Muscle layer of duodenum (tissue), 2 donors: ENCODE results near the gene RAPGEF4.

Experiments
- H3K27ac ChIP-seq: one replicate; pipeline ENCODE4 v1.7.0; 2013; ENCODE audit warnings: mild to moderate bottlenecking, low read length
- H3K27me3 ChIP-seq: one replicate; pipeline ENCODE4 v1.7.0; 2013; ENCODE audit warnings: low read depth, mild to moderate bottlenecking, control low read depth, low read length
- H3K36me3 ChIP-seq, 2 donors: one replicate each; pipeline ENCODE4 v1.7.0; 2013; ENCODE audit warnings: low read length in 2 of 2, control low read depth in 1 of 2, mild to moderate bottlenecking in 1 of 2; ENCODE audit not compliant: insufficient read depth in 2 of 2, control insufficient read depth in 1 of 2
- H3K4me1 ChIP-seq, 2 donors: one replicate each; pipeline ENCODE4 v1.7.0; 2013; ENCODE audit warnings: low read length in 2 of 2, mild to moderate bottlenecking in 2 of 2, control low read depth in 1 of 2, moderate library complexity in 1 of 2; ENCODE audit not compliant: insufficient read depth in 2 of 2, control insufficient read depth in 1 of 2
- H3K4me3 ChIP-seq, 2 donors: one replicate each; pipeline ENCODE4 v1.7.0; 2013; ENCODE audit warnings: low read length in 2 of 2, low read depth in 1 of 2, mild to moderate bottlenecking in 1 of 2
- H3K9me3 ChIP-seq, 2 donors: one replicate each; pipeline ENCODE4 v1.7.0; 2013; ENCODE audit warnings: low read length in 2 of 2, control low read depth in 1 of 2, mild to moderate bottlenecking in 1 of 2; ENCODE audit not compliant: control insufficient read depth in 1 of 2
- donor health status: healthy.

The RAPGEF4 gene

GRCh38 chr2:172985139-172985892 lies 249.7 kb downstream of the RAPGEF4 start:
- Histone ChIP-seq H3K36me3 (no peaks in the 10 kb centered on the region), H3K4me3 (no peak overlapping the region), H3K27me3 (no peaks in the 10 kb centered on the region), H3K9me3 (no peaks in the 10 kb centered on the region), H3K4me1 (no peaks in the 10 kb centered on the region), H3K27ac (no peak overlapping the region)

- H3K4me1 ChIP-seq, result no peaks in the 10 kb centered on the region
- no peaks in the 10 kb centered on the region for H3K27me3 ChIP-seq
- H3K27ac ChIP-seq, result no peak overlapping the region
- H3K36me3 ChIP-seq, result no peaks in the 10 kb centered on the region
- H3K9me3 ChIP-seq, result no peaks in the 10 kb centered on the region
- no peak overlapping the region for H3K4me3 ChIP-seq
These were observed 250.4 kb downstream of the RAPGEF4 start for GRCh38 chr2:172986040-172986439.

GRCh38 chr2:172988728-172989127 lies 253.1 kb downstream of the RAPGEF4 start:
- Histone ChIP-seq H3K27ac (no peak overlapping the region), H3K4me1 (no peaks in the 10 kb centered on the region), H3K36me3 (no peaks in the 10 kb centered on the region), H3K9me3 (no peaks in the 10 kb centered on the region), H3K4me3 (no peak overlapping the region), H3K27me3 (no peaks in the 10 kb centered on the region)

GRCh38 chr2:172991031-172991430 lies 255.4 kb downstream of the RAPGEF4 start:
- H3K4me1 ChIP-seq, result peaks cover 0 to 7% of the 10 kb centered on the region in 2 donors
- H3K9me3 ChIP-seq, result no peaks in the 10 kb centered on the region
- no peak overlapping the region for H3K4me3 ChIP-seq
- no peak overlapping the region for H3K27ac ChIP-seq
- no peaks in the 10 kb centered on the region for H3K36me3 ChIP-seq
- no peaks in the 10 kb centered on the region for H3K27me3 ChIP-seq

- Histone ChIP-seq H3K9me3 (no peaks in the 10 kb centered on the region), H3K4me1 (peaks cover 0 to 9% of the 10 kb centered on the region in 2 donors), H3K27ac (no peak overlapping the region), H3K36me3 (no peaks in the 10 kb centered on the region), H3K27me3 (no peaks in the 10 kb centered on the region), H3K4me3 (no peak overlapping the region)
These were observed 257.5 kb downstream of the RAPGEF4 start for GRCh38 chr2:172993139-172993538.

- no peak overlapping the region for H3K4me3 ChIP-seq
- no peaks in the 10 kb centered on the region for H3K36me3 ChIP-seq
- H3K27ac ChIP-seq, result no peak overlapping the region
- H3K9me3 ChIP-seq, result no peaks in the 10 kb centered on the region
- H3K4me1 ChIP-seq, result peaks cover 0 to 9% of the 10 kb centered on the region in 2 donors
- no peaks in the 10 kb centered on the region for H3K27me3 ChIP-seq
These were observed 258.5 kb downstream of the RAPGEF4 start for GRCh38 chr2:172993931-172994717.

- Histone ChIP-seq H3K27me3 (no peaks in the 10 kb centered on the region), H3K9me3 (no peaks in the 10 kb centered on the region), H3K36me3 (no peaks in the 10 kb centered on the region), H3K4me1 (peaks cover 0 to 9% of the 10 kb centered on the region in 2 donors), H3K4me3 (no peak overlapping the region), H3K27ac (no peak overlapping the region)
These were observed 259.2 kb downstream of the RAPGEF4 start for GRCh38 chr2:172994864-172995263.

GRCh38 chr2:172995323-172996244 lies 259.9 kb downstream of the RAPGEF4 start:
- Histone ChIP-seq H3K27ac (no peak overlapping the region), H3K9me3 (no peaks in the 10 kb centered on the region), H3K27me3 (no peaks in the 10 kb centered on the region)

GRCh38 chr2:172996387-172996961 lies 260.8 kb downstream of the RAPGEF4 start:
- H3K36me3 ChIP-seq, result no peaks in the 10 kb centered on the region
- peaks cover 0 to 9% of the 10 kb centered on the region in 2 donors for H3K4me1 ChIP-seq
- H3K27me3 ChIP-seq, result no peaks in the 10 kb centered on the region
- H3K4me3 ChIP-seq, result no peak overlapping the region
- no peak overlapping the region for H3K27ac ChIP-seq
- no peaks in the 10 kb centered on the region for H3K9me3 ChIP-seq

More at GRCh38 chr2:172995323-172996244, 259.9 kb downstream of the RAPGEF4 start:
- H3K4me1 ChIP-seq, result peaks cover 0 to 9% of the 10 kb centered on the region in 2 donors
- no peak overlapping the region for H3K4me3 ChIP-seq
- H3K36me3 ChIP-seq, result no peaks in the 10 kb centered on the region

GRCh38 chr2:172997031-172997430 lies 261.4 kb downstream of the RAPGEF4 start:
- Histone ChIP-seq H3K27me3 (no peaks in the 10 kb centered on the region), H3K4me1 (peaks cover 0 to 9% of the 10 kb centered on the region in 2 donors), H3K4me3 (no peak overlapping the region), H3K27ac (no peak overlapping the region), H3K9me3 (no peaks in the 10 kb centered on the region), H3K36me3 (no peaks in the 10 kb centered on the region)
